Loucy (cell line): ENCODE measurements around the gene ATOH8.

Experiments used
- CTCF ChIP-seq: fragments of 200-600 bp; sonication (generic); conservative IDR thresholded peaks from 2 replicates; pipeline ENCODE4 v1.5.1; 2014; ENCODE audit warnings: mild to moderate bottlenecking, antibody characterized with exemption, low read length
- EZH2phosphoT487 ChIP-seq: fragments of 200-600 bp; IDR thresholded peaks from 2 replicates; pipeline ENCODE4 v1.6.1; 2018; ENCODE audit warnings: antibody characterized with exemption, mild to moderate bottlenecking, moderate library complexity, borderline replicate concordance

DNA sequence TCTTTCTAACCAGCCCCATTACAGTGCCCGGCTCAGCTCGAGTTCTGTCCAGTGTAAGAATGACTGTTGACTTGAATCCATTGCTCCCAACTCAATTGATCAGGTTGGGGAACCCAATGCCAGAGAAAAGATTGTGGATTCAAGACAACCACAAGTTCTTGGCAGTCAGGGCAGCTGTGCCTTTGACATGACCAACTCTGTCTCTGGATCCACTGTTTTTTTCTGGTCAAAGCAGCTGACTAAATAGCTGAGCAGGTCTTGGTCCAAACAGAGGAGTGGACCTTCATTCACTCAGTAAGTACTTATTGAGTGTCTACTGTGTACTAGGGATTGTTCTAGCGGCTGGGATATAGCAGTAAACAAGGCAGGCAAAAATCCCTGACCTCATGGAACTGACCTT lies 6.3 kb upstream of the ATOH8 start:
- TF ChIP-seq CTCF: no peak
- no peak for TF ChIP-seq EZH2phosphoT487
